ENCODE results near the gene ATRNL1. TPM values are rescaled to one million over a fixed set of nuclear protein-coding genes. Genes with fewer than 3 reads are reported as not detected.

The ATRNL1 gene
- total and polyA plus RNA-seq, 2 of the 8 experiments (the other 6 are each of a cell fraction or from before 2014, with no cell fraction given): 5.1 to 17.6 TPM

DNA sequence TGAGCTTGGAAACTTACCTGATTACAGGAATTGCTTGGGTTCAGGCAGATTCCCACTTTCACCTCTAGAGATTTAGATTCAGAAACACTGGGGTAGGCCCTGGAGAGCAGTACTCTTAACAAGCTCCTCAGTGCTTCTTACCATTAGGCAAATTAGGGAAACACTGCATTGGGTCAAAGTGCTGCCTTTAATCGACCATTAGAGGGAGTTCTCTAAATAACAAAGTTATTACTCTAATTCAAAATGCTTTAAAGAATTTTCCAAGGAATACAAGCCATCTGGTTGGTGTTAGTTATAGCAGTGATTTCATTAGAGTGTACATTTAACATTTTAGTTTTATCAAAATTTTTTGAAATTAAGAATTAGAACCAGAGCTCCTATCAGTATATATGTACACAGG is 855.3 kb downstream of the ATRNL1 start:
- Histone ChIP-seq H3K4me2 (ENCODE audit: insufficient read depth in 1 of 2, low read depth in 2 of 2, low read length in 2 of 2) (no peak overlapping the region), H3K23ac (ENCODE audit: insufficient read length) (no peak overlapping the region), H2BK15ac (ENCODE audit: low read length) (no peak overlapping the region), H3K79me1 (ENCODE audit: low read depth, low read length) (no peaks in the 10 kb centered on the region), H2BK20ac (ENCODE audit: low read length) (no peak overlapping the region), H3K79me2 (ENCODE audit: control insufficient read depth in 1 of 2, insufficient read depth in 2 of 2, low read length in 2 of 2) (no peaks in the 10 kb centered on the region), H3K4me1 (replicated peaks in 1 of 4; ENCODE audit: control insufficient read depth in 3 of 4, insufficient read depth in 4 of 4, low read length in 3 of 4) (peaks cover 0 to 4% (median 1%) of the 10 kb centered on the region in 4 experiments; a peak in 1 of 7 replicates), H4K91ac (replicated peaks; ENCODE audit: insufficient read length, low read length) (no peak overlapping the region), H2BK12ac (ENCODE audit: low read depth, low read length) (no peak overlapping the region), H3K4ac (replicated peaks; ENCODE audit: insufficient read length, low read depth, low read length) (no peak overlapping the region), H3K27me3 (replicated peaks in 1 of 4; ENCODE audit: control insufficient read depth in 3 of 4, extremely low read depth in 1 of 4, insufficient read depth in 3 of 4, low read length in 3 of 4) (no peaks in the 10 kb centered on the region), H3K9me3 (ENCODE audit: insufficient read depth in 2 of 2, low read depth in 1 of 2, low read length in 1 of 2) (no peaks in the 10 kb centered on the region), H3K36me3 (ENCODE audit: control insufficient read depth in 2 of 4, insufficient read depth in 4 of 4, low read length in 3 of 4) (no peaks in the 10 kb centered on the region), H2BK5ac (ENCODE audit: low read depth, low read length) (no peak overlapping the region), H4K5ac (ENCODE audit: insufficient read length, low read depth, low read length) (no peak overlapping the region), H3K4me3 (ENCODE audit: extremely low read depth in 1 of 4, insufficient read depth in 2 of 4, low read depth in 3 of 4, low read length in 4 of 4) (no peak overlapping the region), H2AK5ac (ENCODE audit: low read depth, low read length) (no peak overlapping the region), H3K56ac (replicated peaks; ENCODE audit: insufficient read length, low read depth, low read length) (no peak overlapping the region), H3K9ac (replicated peaks in 1 of 4; ENCODE audit: extremely low read depth in 1 of 4, low read depth in 3 of 4, low read length in 3 of 4) (no peak overlapping the region), H4K8ac (ENCODE audit: extremely low read depth, insufficient read depth, low read length) (no peak overlapping the region), H3K23me2 (ENCODE audit: low read depth, low read length) (no peaks in the 10 kb centered on the region), H3K14ac (ENCODE audit: insufficient read length) (no peak overlapping the region), H4K20me1 (replicated peaks in 1 of 2; ENCODE audit: control insufficient read depth in 1 of 2, insufficient read depth in 2 of 2, low read length in 2 of 2) (no peaks in the 10 kb centered on the region), H3K27ac (ENCODE audit: low read depth, low read length) (no peak overlapping the region), H2BK120ac (replicated peaks; ENCODE audit: low read depth, low read length) (no peak overlapping the region), H2AFZ (ENCODE audit: low read length) (no peak overlapping the region), H3K18ac (ENCODE audit: extremely low read depth, low read length) (no peak overlapping the region)
- ChIA-PET POLR2A (ENCODE audit: partially characterized antibody) (no interaction called here), CTCF (ENCODE audit: partially characterized antibody) (interaction anchor here (0.5 to 3.4 kb wide), 24 partner anchors 9 to 340 kb away, joined by 3 to 20 read pairs (median 4); no protein-coding TSS in a partner anchor)
- TF ChIP-seq CBX8 (IDR thresholded peaks at IDR 0.05; ENCODE audit: borderline replicate concordance, low read depth, low read length) (no peak), GTF2F1 (IDR thresholded peaks at IDR 0.05; ENCODE audit: borderline replicate concordance, low read depth, low read length) (no peak), RAD21 (IDR thresholded peaks at IDR 0.05 in 1 of 2, conservative IDR thresholded peaks at IDR 0.05 in 1 of 2; ENCODE audit: low read depth in 2 of 2, low read length in 2 of 2) (peak; percentile 6 to 40; a peak in 2 of 4 replicates), NANOG (IDR thresholded peaks at IDR 0.05; ENCODE audit: insufficient read depth, low read depth, low read length, poor library complexity, severe bottlenecking) (no peak)
- TF ChIP-seq, protein P1, sequence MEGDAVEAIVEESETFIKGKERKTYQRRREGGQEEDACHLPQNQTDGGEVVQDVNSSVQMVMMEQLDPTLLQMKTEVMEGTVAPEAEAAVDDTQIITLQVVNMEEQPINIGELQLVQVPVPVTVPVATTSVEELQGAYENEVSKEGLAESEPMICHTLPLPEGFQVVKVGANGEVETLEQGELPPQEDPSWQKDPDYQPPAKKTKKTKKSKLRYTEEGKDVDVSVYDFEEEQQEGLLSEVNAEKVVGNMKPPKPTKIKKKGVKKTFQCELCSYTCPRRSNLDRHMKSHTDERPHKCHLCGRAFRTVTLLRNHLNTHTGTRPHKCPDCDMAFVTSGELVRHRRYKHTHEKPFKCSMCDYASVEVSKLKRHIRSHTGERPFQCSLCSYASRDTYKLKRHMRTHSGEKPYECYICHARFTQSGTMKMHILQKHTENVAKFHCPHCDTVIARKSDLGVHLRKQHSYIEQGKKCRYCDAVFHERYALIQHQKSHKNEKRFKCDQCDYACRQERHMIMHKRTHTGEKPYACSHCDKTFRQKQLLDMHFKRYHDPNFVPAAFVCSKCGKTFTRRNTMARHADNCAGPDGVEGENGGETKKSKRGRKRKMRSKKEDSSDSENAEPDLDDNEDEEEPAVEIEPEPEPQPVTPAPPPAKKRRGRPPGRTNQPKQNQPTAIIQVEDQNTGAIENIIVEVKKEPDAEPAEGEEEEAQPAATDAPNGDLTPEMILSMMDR (IDR thresholded peaks at IDR 0.05; ENCODE audit: control extremely low read depth in 1 of 3, insufficient read depth in 1 of 3, low read depth in 1 of 3, low read length in 3 of 3): peak in 2 of 3 experiments; percentile 35 to 51; a peak in 2 of 4 replicates
- FAIRE-seq (peak; percentile 57), DNase-seq (ENCODE audit: low read depth in 1 of 2, low spot score in 2 of 2) (no peak)
- 29% methylated on average over 1 of the region's 1 CpG; no CpG with 5 or more reads in 1 of the 2 experiments for WGBS, 2 experiments (ENCODE audit: extremely low coverage in 1 of 2, insufficient coverage in 1 of 2, insufficient read length in 1 of 2, insufficient replicate concordance in 2 of 2, low coverage in 1 of 2, low lambda C conversion rate in 2 of 2, missing lambda C conversion rate in 1 of 2)

All from H1 (cell line).